Stimulated activated CD4-positive, alpha-beta T cell treated with anti-CD3 and anti-CD28 coated beads, Interleukin-15, amount 100 ng/mL, for 48 hours (primary cell): Measurements from ENCODE around the gene GDPGP1.

Experiments
- DNase-seq, 2 donors: peaks; one replicate each; pipeline ENCODE4 v3.0.0-alpha.2; 2020; ENCODE audit warnings: low read depth in 2 of 2

Gene GDPGP1

DNA sequence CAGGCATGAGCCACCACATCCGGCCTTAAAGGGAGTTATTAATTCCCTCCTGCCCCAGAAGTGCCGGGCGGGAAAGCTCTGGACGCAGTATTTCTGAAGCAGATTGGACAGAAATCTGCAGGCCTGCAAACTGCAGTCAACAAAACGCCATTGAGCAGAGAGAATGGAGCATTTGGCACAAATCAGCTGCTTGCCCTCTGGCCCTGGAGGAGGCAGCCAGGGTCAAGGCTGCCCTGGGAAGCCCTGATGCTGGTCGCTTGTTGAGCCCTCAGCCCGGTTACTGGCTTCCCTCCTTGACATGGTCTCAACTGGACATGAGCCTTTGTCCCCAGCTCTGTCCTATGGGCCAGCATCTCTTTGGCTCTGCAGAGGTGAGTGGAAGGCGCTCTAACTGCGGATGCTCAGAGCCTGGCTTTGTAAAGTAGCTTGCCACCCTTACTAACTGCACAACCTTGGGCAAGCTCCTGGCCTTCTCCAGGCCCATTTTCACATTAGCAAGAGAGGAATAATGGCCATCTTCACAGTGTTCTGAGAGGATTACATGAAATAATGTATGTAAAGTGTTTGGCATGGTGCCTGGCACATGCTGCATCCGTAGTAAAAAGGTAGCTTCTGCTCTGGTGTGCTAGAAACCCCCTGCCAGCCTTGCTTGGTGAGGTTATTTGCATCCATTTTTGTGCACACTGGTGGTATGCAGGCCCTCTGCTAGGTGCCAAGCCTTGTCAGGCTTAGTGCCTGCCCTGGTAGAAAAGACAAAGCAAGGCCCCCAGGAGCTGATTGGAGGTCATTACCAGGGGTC is 28.8 kb upstream of the GDPGP1 start:
- DNase-seq = no peak

DNA sequence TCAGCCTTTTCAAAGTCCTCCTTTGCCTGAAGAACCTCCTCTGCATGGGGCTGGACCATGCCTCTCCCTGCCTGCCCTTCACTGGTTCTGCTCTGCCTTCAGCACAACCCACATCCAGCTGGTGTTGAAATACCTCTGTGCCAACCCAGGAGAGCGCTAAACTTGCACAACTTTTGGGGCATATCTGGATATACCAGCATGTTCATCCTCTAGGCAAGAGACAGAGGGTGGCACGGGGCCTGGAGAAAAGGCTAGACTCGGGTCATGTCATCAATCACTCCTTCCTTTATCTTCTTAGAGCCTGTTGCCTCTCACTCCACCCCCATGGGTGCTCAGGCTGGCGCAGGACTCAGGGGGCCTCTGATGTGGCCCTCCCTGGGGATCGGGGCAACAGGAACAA is 28.1 kb upstream of the GDPGP1 start:
- DNase-seq = no peak

DNA sequence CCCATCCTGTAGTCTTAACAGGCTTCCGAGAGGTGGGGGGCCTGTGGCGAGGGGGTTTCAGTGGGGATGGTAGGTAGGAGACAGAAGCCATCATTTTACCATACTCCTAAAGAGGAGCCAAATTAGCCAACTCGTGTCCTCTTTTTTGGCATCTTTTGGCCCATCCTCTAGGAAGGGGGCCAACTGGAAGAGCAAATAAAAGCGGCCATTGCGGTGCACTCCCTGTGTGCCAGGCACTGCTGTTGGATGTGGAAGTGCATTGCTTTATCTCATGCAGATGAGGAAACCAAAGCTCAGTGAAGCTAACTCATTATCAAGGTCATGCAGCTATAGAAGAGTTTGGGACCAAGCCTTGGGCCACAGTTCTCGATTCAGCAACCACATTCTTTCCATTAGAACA is 26.8 kb upstream of the GDPGP1 start:
- no peak for DNase-seq

DNA sequence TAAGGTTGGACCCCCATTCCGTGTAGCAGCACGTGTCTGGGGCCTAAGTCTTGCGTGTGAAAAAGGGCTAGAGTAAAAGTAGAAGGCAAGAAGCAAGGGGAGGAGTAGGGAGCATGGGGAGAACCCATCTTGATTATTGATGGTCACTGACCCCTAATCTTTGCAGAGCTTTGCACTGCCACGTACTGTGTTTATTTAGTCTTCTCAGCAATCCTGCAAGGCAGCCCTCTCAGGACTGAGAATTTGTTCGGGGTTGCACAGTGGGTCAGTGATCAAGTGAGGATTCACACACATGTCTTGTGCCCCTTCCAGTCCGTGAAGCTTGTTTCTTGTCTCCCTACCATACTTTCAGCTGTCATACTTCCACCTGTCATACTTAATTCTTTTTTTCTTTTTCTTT is 25.7 kb upstream of the GDPGP1 start:
- DNase-seq = no peak

DNA sequence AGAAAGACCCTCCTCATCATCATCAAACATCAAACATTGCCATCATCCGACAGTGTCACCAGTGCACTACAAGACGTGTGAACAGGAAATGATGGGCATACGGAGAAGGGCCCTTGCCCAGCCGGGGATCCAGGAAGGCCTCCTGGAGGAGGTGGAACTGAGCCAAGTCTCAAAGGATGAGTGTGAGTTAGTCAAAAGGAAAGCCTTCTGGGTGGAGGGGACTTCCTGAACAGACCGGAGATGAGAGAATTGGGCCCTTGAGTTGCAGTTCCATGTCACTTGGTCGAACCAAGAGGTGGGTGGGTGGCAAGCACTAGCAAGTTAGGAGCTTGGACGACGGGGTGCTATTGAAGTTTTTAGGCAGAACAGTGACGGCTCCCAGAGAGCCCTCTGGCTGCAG is 24.4 kb upstream of the GDPGP1 start:
- DNase-seq = peak in 1 of 2 donors; percentile 26

DNA sequence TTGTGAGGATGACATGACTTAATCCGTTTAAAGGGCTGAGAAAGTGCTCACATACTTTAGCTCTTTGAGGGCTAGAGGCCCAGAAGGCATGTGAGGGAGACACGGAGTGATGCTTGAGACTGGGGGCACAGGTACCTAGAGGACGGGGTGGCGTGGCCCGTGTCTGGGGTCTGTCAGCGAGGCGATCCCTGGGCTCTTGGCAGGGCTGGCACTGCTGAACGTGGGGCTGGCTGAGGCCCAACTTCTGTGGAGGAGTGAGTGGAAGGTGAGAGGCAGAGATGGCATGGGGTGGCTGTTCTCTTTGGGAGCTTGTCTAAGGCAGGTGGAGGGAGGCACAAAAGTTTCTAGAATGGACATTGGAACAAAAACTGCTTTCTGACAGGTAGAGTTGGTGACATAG is 23.4 kb upstream of the GDPGP1 start:
- no peak for DNase-seq

DNA sequence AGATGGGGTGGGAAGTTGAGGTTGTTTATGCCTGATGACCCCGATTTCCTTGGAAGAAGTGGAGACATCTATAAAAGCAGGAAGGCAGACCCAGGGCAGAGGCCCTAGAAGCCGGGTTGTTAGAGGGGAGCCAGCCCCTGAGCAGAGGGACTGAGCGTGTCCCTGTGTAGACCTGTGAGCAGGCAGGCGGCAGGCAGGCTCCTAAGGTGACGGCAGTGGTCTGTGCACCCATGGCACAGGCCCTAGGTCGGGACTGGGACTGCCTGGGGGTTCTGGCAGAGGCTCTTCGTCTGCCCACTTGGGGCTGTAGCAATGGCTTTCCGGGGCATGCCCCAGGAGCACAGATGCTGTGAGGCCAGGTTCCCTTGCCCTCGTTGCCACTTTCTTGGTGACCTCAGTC is 23.0 kb upstream of the GDPGP1 start:
- no peak for DNase-seq

DNA sequence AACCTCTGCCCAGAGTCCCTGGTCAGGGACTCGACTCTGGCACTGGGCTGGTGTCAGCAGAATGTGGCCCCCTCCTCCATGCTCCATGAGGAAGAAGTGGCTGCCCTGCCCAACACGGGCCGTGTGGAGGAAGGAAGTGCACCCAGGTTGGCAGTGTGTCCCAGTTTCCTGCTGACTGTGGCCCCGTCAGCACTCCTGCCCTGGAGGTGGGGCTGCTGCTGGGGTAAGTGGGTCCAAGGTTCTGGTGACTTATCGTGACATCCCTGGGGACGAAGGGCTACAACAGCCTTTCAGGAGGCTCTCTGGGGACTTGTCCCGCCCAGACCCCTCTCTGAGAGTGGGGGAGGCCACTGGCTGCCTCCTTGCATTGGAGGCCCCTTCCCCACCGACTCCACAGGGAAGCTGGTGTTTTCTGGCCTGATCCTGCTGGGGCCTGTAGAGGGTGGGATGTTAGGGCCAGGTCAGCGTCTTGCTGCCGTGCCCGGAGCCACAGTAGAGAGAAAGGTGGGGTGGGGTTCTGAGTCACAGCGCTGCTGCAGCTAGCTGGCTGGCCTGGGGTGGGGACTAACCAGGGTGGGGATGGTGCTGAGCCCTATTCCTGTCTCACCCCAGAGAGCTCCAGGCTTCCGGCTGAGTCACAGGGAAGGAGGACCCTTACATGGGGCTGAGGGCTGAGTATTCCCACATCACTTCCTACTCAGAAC is 22.4 kb upstream of the GDPGP1 start:
- no peak for DNase-seq

DNA sequence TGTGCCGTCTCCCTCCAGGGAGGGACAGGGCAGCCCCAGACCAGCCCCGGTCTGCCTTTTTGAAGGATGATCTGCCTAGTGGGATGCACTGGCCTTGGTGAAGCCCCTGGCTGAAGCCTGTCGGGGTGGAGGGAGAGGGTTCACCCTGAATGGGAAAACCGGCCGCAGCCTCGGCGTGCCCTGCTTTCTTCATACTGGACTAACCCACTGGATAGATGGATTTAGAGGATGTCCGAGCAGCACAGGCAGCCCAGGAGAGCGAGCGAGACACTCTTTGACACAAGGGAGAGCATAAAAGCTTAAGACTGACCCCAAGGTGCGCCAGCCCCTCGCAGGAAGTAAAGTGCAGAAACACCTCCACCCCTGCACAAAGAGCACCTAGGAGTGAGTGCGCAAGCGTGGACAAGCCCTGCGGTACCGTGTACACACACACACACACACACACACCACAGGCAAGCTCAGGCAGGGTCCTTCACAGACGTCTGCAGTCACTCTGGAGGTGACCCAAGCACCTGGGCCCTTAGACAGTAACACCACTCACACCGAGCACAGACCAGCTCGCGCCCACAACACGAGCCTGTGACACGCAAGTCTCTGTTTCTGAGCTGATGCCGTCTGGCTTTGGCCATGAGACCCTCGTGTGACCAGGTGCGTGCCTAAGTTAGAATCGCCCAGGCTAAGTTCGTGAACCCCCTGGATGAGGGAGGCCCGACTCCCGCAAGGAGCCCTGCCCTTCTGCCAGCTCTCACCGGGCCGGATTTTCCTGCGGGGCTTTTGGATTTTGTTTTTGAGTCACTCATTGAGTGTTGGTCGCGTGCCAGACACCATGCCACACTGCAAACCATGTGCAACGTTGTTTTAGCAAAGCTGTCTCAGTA is 21.5 kb upstream of the GDPGP1 start:
- no peak for DNase-seq

DNA sequence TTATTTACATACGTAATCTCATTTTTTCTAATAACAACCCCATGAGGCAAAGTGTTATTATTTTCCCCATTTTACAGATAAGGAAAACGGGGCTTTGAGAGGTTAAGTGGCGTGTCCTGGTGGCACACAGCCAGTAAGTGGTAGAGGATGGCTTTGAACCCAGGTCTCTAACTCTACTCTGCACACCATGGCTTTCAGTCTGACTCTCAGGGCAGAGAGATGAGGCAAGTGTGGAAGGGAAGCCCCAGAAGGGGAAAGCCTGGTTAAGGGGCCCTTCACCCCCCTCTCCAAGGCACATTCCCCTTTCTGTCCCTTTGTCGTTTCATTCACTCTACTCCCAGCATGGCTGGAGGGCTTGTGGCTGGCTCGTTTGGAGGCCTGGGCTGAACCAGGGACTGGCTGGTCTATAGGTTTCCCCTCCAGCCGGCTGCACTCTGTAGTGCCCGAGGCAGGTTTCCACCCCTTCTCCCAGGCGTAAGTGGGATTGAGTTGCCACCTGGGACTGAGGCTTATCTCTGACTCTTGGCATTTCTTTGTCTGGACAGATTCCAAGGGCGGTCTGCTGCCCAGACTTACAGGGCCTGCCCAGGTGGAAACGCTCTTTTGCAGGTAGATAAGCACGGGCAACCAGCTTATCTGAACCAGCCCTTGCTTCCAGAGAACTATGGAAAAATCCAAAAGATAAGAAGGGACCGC is 20.7 kb upstream of the GDPGP1 start:
- no peak for DNase-seq

DNA sequence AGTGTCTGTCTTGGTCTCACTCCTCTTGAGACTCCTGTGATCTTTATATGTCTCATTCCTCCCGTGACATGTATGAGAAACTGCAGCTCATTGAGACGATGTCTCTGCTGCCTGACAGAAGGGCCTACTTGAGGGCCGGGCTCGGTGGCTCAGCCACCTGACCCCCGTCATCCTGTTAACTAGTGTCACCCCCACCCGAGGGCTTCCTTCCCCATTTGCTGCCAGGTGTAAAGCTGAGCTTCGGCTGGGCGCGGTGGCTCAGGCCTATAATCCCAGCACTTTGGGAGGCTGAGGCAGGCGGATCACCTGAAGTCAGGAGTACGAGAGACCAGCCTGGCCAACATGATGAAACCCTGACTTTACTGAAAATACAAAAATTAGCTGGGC is 20.2 kb upstream of the GDPGP1 start:
- no peak for DNase-seq

DNA sequence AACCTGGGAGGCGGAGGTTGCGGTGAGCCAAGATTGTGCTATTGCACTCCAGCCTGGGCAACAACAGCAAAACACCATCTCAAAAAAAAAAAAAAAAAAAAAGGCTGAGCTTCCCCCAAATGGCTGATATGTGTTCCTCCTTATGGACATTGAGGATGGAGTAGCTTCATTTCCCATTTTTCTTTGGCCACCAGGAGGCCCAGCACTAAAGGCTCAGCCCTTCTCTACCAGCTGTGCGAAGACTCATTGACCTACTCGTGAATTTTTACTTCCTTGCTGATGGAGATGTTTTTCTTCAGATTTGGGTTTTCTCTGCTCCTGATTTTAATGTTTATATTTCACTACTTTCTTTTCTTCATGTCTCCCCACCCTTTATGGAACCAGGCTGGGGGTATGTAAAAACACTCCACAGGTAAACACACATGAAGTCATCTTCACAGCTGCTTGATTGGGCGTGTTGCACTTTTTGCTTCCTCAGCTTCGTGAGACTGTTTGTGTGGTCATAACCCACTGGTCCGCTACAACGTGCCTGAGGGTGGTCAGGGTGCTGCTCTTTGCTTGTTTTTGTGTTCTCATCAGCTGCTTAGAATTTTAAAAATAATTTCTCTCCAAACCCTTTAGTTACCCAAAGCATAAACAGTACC is 19.3 kb upstream of the GDPGP1 start:
- no peak for DNase-seq

DNA sequence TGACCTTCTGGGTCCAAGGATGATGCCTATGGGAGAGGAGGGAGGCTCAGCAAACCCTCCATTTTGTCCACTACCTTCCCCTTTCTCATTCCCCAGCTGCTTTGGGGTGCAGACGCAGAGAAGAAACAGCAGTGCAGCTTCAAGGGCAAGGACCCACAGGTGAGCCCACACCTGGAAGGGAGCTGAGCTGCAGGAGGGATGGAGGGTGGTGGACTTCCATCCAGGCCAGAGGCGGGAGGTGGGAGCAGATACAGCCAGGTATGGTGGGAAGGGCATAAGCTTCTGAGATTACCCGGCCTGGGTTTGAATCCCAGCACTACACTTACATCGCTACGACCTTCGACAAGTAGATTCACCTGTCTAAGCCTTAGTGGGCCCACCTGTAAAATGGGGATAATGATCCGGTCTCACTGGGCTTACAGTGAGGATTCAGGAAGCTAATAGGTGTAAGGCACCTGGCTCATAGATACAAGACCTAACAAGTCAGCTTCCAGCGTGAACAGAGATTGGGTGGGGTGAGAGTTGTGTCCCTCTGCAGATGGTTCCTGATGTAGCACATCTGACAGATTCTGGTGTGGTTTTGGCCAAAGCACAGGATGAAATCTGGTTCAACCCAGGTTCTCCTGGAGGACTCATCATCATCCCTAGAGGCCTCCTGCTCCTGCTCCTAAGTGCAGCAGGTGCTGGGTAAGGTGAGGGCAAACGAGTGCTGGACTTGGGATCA is 16.2 kb upstream of the GDPGP1 start:
- no peak for DNase-seq

DNA sequence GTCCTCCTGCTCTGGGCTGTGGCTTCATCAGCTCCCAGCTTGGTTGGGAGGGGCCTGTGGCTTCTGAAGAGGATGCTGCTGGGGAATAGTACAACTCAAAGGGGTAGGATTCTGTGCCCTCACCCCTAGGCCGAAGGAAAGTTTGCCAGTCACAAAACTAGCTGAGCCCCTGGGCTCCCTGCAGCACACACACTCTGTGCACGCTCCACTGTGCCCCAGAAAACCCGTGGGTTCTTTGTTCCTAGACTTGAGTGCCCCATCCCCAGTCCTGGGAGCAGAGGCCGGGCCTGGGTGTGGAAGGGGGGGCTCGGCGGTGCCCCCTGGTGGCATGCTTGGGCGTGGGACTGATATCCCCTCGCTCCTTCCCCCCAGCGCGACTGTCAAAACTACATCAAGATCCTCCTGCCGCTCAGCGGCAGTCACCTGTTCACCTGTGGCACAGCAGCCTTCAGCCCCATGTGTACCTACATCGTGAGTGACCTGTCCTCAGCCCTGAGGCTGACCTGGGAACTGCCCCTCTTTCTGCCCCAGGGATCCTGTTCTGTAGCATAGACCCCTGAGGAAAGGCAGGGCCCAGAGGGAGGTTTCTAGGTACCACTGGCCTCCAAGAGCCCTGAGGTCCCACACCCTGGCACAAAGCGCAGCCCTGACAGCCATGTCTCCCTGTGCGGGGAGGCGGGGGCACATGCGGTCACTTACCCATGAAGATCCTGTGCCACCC is 14.4 kb upstream of the GDPGP1 start:
- DNase-seq = peak in 1 of 2 donors; percentile 45

DNA sequence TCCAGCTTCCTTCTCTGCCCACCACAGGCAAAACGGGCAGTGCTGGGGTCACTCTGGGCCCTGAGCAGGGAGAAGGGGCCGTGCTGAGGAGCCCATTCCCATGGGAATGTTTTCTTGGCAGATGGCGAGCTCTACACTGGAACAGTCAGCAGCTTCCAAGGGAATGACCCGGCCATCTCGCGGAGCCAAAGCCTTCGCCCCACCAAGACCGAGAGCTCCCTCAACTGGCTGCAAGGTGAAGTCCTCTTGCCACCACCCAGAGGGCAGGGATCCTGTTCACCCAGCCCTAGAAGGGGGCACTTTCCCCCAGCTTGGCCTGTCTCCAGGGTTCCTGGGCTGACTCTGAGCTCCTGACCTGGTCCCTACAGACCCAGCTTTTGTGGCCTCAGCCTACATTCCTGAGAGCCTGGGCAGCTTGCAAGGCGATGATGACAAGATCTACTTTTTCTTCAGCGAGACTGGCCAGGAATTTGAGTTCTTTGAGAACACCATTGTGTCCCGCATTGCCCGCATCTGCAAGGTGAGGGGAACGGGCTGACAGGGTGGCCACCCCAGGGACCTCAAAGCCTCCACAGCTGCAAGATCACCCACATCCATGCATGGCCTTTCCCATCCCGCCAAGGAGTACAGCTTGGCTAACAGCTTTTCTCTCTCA is 12.6 kb upstream of the GDPGP1 start:
- DNase-seq = no peak

DNA sequence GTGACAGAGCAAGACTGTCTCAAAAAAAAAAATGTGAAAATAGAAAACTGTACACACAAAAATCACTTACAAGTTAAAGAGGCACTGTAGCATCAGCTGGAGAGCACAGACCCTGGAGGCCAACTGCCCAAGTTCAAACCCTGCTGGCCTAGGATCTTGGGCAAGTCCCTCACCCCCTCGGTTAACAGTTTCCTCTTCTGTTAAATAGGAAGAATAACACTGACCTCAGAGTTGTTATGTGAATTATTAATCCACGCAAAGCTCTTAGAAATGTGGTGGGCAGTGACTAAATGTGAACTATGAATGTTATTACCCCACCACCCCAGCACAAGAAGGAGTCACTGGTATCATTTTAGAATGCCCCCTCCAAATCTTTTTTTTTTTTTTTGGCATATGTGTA is 11.5 kb upstream of the GDPGP1 start:
- DNase-seq = no peak

DNA sequence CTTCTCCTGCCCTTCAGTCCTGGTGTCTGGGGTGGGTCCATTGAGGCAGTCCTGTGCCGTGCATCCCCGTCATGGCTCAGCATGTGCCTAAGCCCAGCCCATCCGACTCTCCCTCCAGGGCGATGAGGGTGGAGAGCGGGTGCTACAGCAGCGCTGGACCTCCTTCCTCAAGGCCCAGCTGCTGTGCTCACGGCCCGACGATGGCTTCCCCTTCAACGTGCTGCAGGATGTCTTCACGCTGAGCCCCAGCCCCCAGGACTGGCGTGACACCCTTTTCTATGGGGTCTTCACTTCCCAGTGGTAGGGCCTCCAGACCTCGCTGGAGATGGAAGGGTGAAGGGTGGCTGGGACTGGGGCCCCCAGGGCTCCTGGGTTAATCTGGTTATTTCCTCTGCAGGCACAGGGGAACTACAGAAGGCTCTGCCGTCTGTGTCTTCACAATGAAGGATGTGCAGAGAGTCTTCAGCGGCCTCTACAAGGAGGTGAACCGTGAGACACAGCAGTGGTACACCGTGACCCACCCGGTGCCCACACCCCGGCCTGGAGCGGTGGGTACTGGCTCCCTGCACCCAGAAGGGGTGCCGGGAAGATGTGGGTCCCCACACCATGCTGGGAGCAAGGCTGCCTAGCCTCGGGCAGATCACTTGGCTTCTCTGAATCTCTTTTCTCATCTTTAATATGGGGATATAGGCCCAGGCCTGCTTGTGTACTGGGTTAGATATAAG is 10.4 kb upstream of the GDPGP1 start:
- DNase-seq = no peak

DNA sequence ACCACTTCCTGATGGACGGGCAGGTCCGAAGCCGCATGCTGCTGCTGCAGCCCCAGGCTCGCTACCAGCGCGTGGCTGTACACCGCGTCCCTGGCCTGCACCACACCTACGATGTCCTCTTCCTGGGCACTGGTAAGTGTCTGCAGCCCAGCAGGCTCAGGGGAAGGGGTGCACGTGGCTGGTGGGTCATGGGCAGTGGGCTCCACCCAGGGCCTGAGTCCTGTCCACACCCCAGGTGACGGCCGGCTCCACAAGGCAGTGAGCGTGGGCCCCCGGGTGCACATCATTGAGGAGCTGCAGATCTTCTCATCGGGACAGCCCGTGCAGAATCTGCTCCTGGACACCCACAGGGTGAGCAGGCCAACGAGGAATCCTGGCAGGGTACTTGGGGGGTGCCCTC is 9.0 kb upstream of the GDPGP1 start:
- no peak for DNase-seq
